MCF 10A (cell line): Measurements from ENCODE around the gene BTBD10. TPM values are rescaled to one million over a fixed set of nuclear protein-coding genes. Genes with fewer than 3 reads are reported as not detected.

Experiments
- BruUV-seq: library from RNA; stranded (reverse); fragments of 400-500 nt; replicated peaks from 2 replicates; lab custom pipeline; 2021; lab: Mats Ljungman, UMichigan
- CTCF ChIA-PET: fragments of 300-600 bp; sonication (Branson Sonifier 250); formaldehyde crosslinking; extraction: SDS; loops from one replicate; lab custom pipeline; 2021; ENCODE audit warnings: antibody characterized with exemption, inconsistent platforms; lab: Yijun Ruan, JAX
- POLR2A ChIA-PET: fragments of 300-600, 350-650 bp; sonication (Branson Sonifier 250); formaldehyde crosslinking; extraction: SDS; loops from one replicate; lab custom pipeline; 2020; ENCODE audit warnings: antibody characterized with exemption, inconsistent platforms; lab: Yijun Ruan, JAX
- DNase-seq: peaks from one replicate; pipeline ENCODE4 v3.0.0-alpha.2; 2018; ENCODE audit not compliant: unreplicated experiment
- H3K27ac Mint-ChIP-seq: one replicate; pipeline ENCODE4 v1.8.0; 2022; ENCODE audit warnings: mild to moderate bottlenecking, low read depth, mixed read lengths; ENCODE audit not compliant: unreplicated experiment
- H3K27me3 Mint-ChIP-seq: one replicate; pipeline ENCODE4 v1.8.0; 2022; ENCODE audit warnings: mixed read lengths; ENCODE audit not compliant: insufficient read depth, unreplicated experiment
- H3K36me3 Mint-ChIP-seq: one replicate; pipeline ENCODE4 v1.8.0; 2022; ENCODE audit warnings: mild to moderate bottlenecking, moderate library complexity, mixed read lengths; ENCODE audit not compliant: insufficient read depth, unreplicated experiment
- H3K4me1 Mint-ChIP-seq: one replicate; pipeline ENCODE4 v1.8.0; 2022; ENCODE audit warnings: mixed read lengths; ENCODE audit not compliant: insufficient read depth, unreplicated experiment
- H3K4me3 Mint-ChIP-seq: one replicate; pipeline ENCODE4 v1.8.0; 2022; ENCODE audit warnings: mild to moderate bottlenecking, moderate library complexity, mixed read lengths; ENCODE audit not compliant: unreplicated experiment
- H3K9me3 Mint-ChIP-seq: one replicate; pipeline ENCODE4 v1.8.0; 2022; ENCODE audit warnings: mixed read lengths; ENCODE audit not compliant: unreplicated experiment
- intact Hi-C: fragments of 100-400 bp; cut with micrococcal nuclease; formaldehyde crosslinking; loops from 2 replicates; pipeline ENCODE4 v1.14.1; 2022
- total RNA-seq: library from RNA; stranded (reverse); gene quantifications from 2 replicates; pipeline ENCODE4 v1.2.3, GENCODE V29; 2022
- TF ChIP-seq, protein P1 (sequence below): fragments of 200-600 bp; IDR thresholded peaks from one replicate; pipeline ENCODE4 v1.8.0; 2022; ENCODE audit warnings: antibody characterized with exemption, mild to moderate bottlenecking; ENCODE audit not compliant: unreplicated experiment

BTBD10 gene
- total RNA-seq, 1 experiment from 2014 or later: 42.2 TPM

DNA sequence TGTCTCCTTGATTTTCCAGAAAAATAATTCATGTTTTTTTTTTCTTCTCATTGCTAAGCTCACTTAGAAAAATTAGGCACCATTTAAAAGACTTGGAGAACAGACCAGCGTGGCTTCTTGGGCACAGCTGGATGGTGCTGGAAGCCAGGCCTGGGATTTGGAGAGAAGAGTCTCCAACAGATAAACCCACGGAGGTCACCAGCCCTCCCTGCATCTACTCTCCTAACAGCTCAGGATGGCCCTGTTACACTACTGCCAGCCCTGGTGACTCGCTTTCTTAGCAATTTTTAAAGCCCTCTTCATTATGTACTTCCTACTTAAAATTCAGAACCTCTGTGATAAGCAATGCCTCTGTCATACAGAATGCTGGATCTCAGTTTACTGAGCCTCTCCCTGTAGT is 31.0 kb upstream of the BTBD10 start:
- TF ChIP-seq, protein P1, sequence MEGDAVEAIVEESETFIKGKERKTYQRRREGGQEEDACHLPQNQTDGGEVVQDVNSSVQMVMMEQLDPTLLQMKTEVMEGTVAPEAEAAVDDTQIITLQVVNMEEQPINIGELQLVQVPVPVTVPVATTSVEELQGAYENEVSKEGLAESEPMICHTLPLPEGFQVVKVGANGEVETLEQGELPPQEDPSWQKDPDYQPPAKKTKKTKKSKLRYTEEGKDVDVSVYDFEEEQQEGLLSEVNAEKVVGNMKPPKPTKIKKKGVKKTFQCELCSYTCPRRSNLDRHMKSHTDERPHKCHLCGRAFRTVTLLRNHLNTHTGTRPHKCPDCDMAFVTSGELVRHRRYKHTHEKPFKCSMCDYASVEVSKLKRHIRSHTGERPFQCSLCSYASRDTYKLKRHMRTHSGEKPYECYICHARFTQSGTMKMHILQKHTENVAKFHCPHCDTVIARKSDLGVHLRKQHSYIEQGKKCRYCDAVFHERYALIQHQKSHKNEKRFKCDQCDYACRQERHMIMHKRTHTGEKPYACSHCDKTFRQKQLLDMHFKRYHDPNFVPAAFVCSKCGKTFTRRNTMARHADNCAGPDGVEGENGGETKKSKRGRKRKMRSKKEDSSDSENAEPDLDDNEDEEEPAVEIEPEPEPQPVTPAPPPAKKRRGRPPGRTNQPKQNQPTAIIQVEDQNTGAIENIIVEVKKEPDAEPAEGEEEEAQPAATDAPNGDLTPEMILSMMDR: no peak
- no peak overlapping the region for H3K4me3 Mint-ChIP-seq
- H3K27me3 Mint-ChIP-seq: peaks cover 51% of the 10 kb centered on the region
- no peak overlapping the region for H3K27ac Mint-ChIP-seq
- intact Hi-C loops: no loop called here
- no peaks in the 10 kb centered on the region for H3K36me3 Mint-ChIP-seq
- no TSS peak for BruUV-seq
- ChIA-PET POLR2A (no interaction called here), CTCF (no interaction called here)
- no peak for DNase-seq
- H3K9me3 Mint-ChIP-seq: no peaks in the 10 kb centered on the region
- H3K4me1 Mint-ChIP-seq: no peaks in the 10 kb centered on the region

DNA sequence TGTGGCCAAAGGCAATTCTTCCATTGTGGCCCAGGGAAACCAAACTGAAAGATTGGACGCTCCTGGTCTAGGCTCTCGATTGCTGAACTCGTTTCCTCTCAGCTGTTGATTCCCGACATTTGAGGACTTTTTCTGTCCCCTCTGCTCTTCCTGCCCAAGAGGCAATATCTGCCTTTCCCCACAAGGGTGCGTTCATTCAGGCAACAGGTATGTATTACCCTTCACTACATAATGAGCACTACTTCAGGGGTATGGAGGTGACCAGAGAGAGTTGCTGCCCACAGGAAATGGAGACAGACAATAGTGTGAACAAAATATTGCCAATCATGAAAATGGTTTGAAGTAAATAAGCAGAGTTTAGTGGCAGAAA is 24.6 kb upstream of the BTBD10 start:
- POLR2A ChIA-PET: no interaction called here
- no peaks in the 10 kb centered on the region for H3K4me1 Mint-ChIP-seq

GRCh38 chr11:13486926-13487660 is 24.1 kb upstream of the BTBD10 start:
- H3K4me3 Mint-ChIP-seq: no peak overlapping the region
- no peak overlapping the region for H3K27ac Mint-ChIP-seq
- CTCF ChIA-PET: interaction anchor here (0.6 to 1.4 kb wide), 3 partner anchors 9 to 426 kb away, joined by 3 to 5 read pairs (median 3); no protein-coding TSS in a partner anchor
- no peaks in the 10 kb centered on the region for H3K9me3 Mint-ChIP-seq
- intact Hi-C loops: no loop called here
- H3K36me3 Mint-ChIP-seq: no peaks in the 10 kb centered on the region
- no peaks in the 10 kb centered on the region for H3K4me1 Mint-ChIP-seq
- DNase-seq: no peak
- TF ChIP-seq, protein P1: no peak
- BruUV-seq: no TSS peak
- peaks cover 24% of the 10 kb centered on the region for H3K27me3 Mint-ChIP-seq
- POLR2A ChIA-PET: no interaction called here

More for the DNA sequence above, 24.6 kb upstream of the BTBD10 start:
- H3K27ac Mint-ChIP-seq: no peak overlapping the region
- H3K4me3 Mint-ChIP-seq: no peak overlapping the region
- peak; percentile 19 for DNase-seq
- H3K9me3 Mint-ChIP-seq: no peaks in the 10 kb centered on the region
- peaks cover 20% of the 10 kb centered on the region for H3K27me3 Mint-ChIP-seq
- intact Hi-C loops: no loop called here
- CTCF ChIA-PET: interaction anchor here (0.6 to 0.7 kb wide), 2 partner anchors 181 to 426 kb away, joined by 3 to 5 read pairs; no protein-coding TSS in a partner anchor
- H3K36me3 Mint-ChIP-seq: no peaks in the 10 kb centered on the region
- no TSS peak for BruUV-seq
- TF ChIP-seq, protein P1: no peak

GRCh38 chr11:13480198-13480597 is 17.2 kb upstream of the BTBD10 start:
- no peaks in the 10 kb centered on the region for H3K36me3 Mint-ChIP-seq
- peak; percentile 21 for DNase-seq
- H3K9me3 Mint-ChIP-seq: no peaks in the 10 kb centered on the region
- POLR2A ChIA-PET: no interaction called here
- intact Hi-C loops: no loop called here
- no peak overlapping the region for H3K27ac Mint-ChIP-seq
- BruUV-seq: no TSS peak
- no peak overlapping the region for H3K4me3 Mint-ChIP-seq
- no peaks in the 10 kb centered on the region for H3K4me1 Mint-ChIP-seq
- TF ChIP-seq, protein P1: no peak
- CTCF ChIA-PET: no interaction called here
- peaks cover 28% of the 10 kb centered on the region for H3K27me3 Mint-ChIP-seq
